Liver (tissue), 9 donors: ENCODE results near the gene KCNS3. TPM values are rescaled to one million over a fixed set of nuclear protein-coding genes. Genes with fewer than 3 reads are reported as not detected.

Experiments used
- DNase-seq: peaks from one replicate; pipeline ENCODE4 v3.0.0-alpha.2; 2017; ENCODE audit warnings: low spot score
- H3K27ac ChIP-seq, 2 donors: one replicate each; pipeline ENCODE4 v1.7.0; 2013; ENCODE audit warnings: inconsistent platforms in 2 of 2, low read length in 2 of 2, control low read depth in 1 of 2, low read depth in 1 of 2, mild to moderate bottlenecking in 1 of 2
- H3K27me3 ChIP-seq, 4 donors: one replicate each; pipeline versions ENCODE4 v1.6.1 to v1.7.0; 2013; ENCODE audit warnings: low read length in 3 of 4, inconsistent platforms in 1 of 4, mild to moderate bottlenecking in 1 of 4, moderate library complexity in 1 of 4; ENCODE audit not compliant: control insufficient read depth in 4 of 4, insufficient read depth in 4 of 4
- H3K36me3 ChIP-seq, 4 donors: one replicate each; pipeline versions ENCODE4 v1.6.1 to v1.7.0; 2013; ENCODE audit warnings: low read length in 3 of 4, mild to moderate bottlenecking in 3 of 4, low read depth in 1 of 4, moderate library complexity in 1 of 4; ENCODE audit not compliant: control insufficient read depth in 4 of 4, insufficient read depth in 3 of 4
- H3K4me1 ChIP-seq, 4 donors: one replicate each; pipeline versions ENCODE4 v1.6.1 to v1.7.0; 2013; ENCODE audit warnings: low read length in 3 of 4, mild to moderate bottlenecking in 3 of 4, moderate library complexity in 1 of 4; ENCODE audit not compliant: control insufficient read depth in 4 of 4, insufficient read depth in 4 of 4
- H3K4me3 ChIP-seq, 3 donors: one replicate each; pipeline versions ENCODE4 v1.6.1 to v1.7.0; 2013; ENCODE audit warnings: low read length in 3 of 3, control low read depth in 1 of 3, low read depth in 1 of 3, mild to moderate bottlenecking in 1 of 3
- H3K9ac ChIP-seq, 2 donors: one replicate each; pipeline ENCODE4 v1.7.0; 2013; ENCODE audit warnings: low read length in 2 of 2, mild to moderate bottlenecking in 2 of 2, moderate library complexity in 2 of 2, control low read depth in 1 of 2, low read depth in 1 of 2
- H3K9me3 ChIP-seq, 4 donors: one replicate each; pipeline versions ENCODE4 v1.6.1 to v1.7.0; 2013; ENCODE audit warnings: low read length in 3 of 4; ENCODE audit not compliant: control insufficient read depth in 4 of 4
- EGR1 ChIP-seq, 2 donors: IDR thresholded peaks; 2 replicates each; pipeline ENCODE4 v1.6.1; 2016 to 2018; ENCODE audit warnings: antibody characterized with exemption in 2 of 2, low read depth in 2 of 2
- FOXA2 ChIP-seq: IDR thresholded peaks from 2 replicates; pipeline ENCODE4 v1.6.1; 2016; ENCODE audit warnings: antibody characterized with exemption
- HNF4A ChIP-seq, 2 donors: conservative IDR thresholded peaks; 2 replicates each; pipeline ENCODE4 v1.6.1; 2016; ENCODE audit warnings: antibody characterized with exemption in 2 of 2, mild to moderate bottlenecking in 2 of 2
- RAD21 ChIP-seq, 2 donors: IDR thresholded peaks; 2 replicates each; pipeline ENCODE4 v1.6.1; 2016; ENCODE audit warnings: antibody characterized with exemption in 2 of 2, mild to moderate bottlenecking in 2 of 2
- RXRA ChIP-seq, 2 donors: IDR thresholded peaks; 2 replicates each; pipeline ENCODE4 v1.6.1; 2017 to 2018; ENCODE audit warnings: antibody characterized with exemption in 2 of 2, mild to moderate bottlenecking in 1 of 2
- TAF1 ChIP-seq: conservative IDR thresholded peaks from 2 replicates; pipeline ENCODE4 v1.6.1; 2016; ENCODE audit warnings: antibody characterized with exemption, mild to moderate bottlenecking
- YY1 ChIP-seq: IDR thresholded peaks from 2 replicates; pipeline ENCODE4 v1.6.1; 2016; ENCODE audit warnings: antibody characterized with exemption, mild to moderate bottlenecking
- WGBS: extraction: QIAGEN DNeasy Blood & Tissue Kit; methylation state at CpG from one replicate; pipeline ENCODE4 v1.1.7; 2013; 5-methylcytosine and 5-hydroxymethylcytosine counted together
- polyA plus RNA-seq, 2 donors: library from polyadenylated mRNA; stranded (reverse) in 1 of 2; unstranded in 1 of 2; fragments of 200-250 nt in 1 of 2; fragments of >200 nt in 1 of 2; fragmentation: Nextera tagmentation in 1 of 2; extraction: Ambion mirVana in 1 of 2; gene quantifications; one replicate each; pipeline versions ENCODE4 v1.2.1 to v1.2.3, GENCODE V29; 2013 to 2015
- total RNA-seq, 2 donors: library from RNA; depleted of rRNA; stranded (reverse); fragments of >200 nt; gene quantifications; one replicate each; pipeline ENCODE4 v1.2.3, GENCODE V29; 2014
- TF ChIP-seq, protein P1 (sequence below): IDR thresholded peaks from 2 replicates; pipeline ENCODE4 v1.6.1; 2016; ENCODE audit warnings: antibody characterized with exemption
- TF ChIP-seq, protein P2 (sequence below): IDR thresholded peaks from 2 replicates; pipeline ENCODE4 v1.6.1; 2016; ENCODE audit warnings: antibody characterized with exemption, mild to moderate bottlenecking
- TF ChIP-seq, protein P3 (sequence below): fragments of 150-350 bp; IDR thresholded peaks from 2 replicates; pipeline ENCODE4 v1.5.1; 2017; ENCODE audit warnings: improper control_type of control experiment, low read depth, low read length; ENCODE audit not compliant: missing input control
- TF ChIP-seq, protein P4 (sequence below): IDR thresholded peaks from 2 replicates; pipeline ENCODE4 v1.6.1; 2016; ENCODE audit warnings: antibody characterized with exemption
- TF ChIP-seq, protein P5 (sequence below): IDR thresholded peaks from 2 replicates; pipeline ENCODE4 v1.6.1; 2016; ENCODE audit warnings: antibody characterized with exemption
- donor health status: healthy.
- donor health status: healthy.
- donor health status: healthy.
- donor health status: healthy.
- donor health status: healthy.

Gene KCNS3
- total and polyA plus RNA-seq, 4 donors: 0.56 to 2.8 (median 1.7) TPM

DNA sequence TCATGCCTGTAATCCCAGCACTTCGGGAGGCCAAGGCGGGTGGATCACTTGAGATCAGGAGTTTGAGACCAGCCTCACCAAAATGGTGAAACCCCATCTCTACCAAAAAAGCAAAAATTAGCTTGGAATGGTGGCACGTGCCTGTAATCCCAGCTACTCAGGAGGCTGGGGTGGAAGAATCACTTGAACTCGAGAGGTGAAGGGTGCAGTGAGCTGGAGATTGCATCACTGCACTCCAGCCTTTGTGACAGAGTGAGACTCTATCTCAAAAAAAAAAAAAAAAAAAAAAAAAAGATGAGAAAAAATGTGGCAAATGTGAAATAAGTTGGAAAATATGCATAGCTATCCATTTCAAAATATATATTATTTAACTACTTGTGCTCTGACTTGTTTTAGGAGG, 65.0 kb downstream of the KCNS3 start:
- no peak for DNase-seq
- Histone ChIP-seq H3K4me3 (no peak overlapping the region), H3K9ac (no peak overlapping the region), H3K9me3 (peaks cover 0 to 4% (median 1%) of the 10 kb centered on the region in 4 donors), H3K36me3 (no peaks in the 10 kb centered on the region), H3K27me3 (no peaks in the 10 kb centered on the region), H3K27ac (no peak overlapping the region), H3K4me1 (no peaks in the 10 kb centered on the region)
- TF ChIP-seq, protein P1, sequence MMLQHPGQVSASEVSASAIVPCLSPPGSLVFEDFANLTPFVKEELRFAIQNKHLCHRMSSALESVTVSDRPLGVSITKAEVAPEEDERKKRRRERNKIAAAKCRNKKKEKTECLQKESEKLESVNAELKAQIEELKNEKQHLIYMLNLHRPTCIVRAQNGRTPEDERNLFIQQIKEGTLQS: no peak
- TF ChIP-seq, protein P2, sequence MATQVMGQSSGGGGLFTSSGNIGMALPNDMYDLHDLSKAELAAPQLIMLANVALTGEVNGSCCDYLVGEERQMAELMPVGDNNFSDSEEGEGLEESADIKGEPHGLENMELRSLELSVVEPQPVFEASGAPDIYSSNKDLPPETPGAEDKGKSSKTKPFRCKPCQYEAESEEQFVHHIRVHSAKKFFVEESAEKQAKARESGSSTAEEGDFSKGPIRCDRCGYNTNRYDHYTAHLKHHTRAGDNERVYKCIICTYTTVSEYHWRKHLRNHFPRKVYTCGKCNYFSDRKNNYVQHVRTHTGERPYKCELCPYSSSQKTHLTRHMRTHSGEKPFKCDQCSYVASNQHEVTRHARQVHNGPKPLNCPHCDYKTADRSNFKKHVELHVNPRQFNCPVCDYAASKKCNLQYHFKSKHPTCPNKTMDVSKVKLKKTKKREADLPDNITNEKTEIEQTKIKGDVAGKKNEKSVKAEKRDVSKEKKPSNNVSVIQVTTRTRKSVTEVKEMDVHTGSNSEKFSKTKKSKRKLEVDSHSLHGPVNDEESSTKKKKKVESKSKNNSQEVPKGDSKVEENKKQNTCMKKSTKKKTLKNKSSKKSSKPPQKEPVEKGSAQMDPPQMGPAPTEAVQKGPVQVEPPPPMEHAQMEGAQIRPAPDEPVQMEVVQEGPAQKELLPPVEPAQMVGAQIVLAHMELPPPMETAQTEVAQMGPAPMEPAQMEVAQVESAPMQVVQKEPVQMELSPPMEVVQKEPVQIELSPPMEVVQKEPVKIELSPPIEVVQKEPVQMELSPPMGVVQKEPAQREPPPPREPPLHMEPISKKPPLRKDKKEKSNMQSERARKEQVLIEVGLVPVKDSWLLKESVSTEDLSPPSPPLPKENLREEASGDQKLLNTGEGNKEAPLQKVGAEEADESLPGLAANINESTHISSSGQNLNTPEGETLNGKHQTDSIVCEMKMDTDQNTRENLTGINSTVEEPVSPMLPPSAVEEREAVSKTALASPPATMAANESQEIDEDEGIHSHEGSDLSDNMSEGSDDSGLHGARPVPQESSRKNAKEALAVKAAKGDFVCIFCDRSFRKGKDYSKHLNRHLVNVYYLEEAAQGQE: no peak
- TF ChIP-seq HNF4A (conservative IDR thresholded peaks at IDR 0.05) (no peak), RAD21 (IDR thresholded peaks at IDR 0.05) (no peak), FOXA2 (no peak), YY1 (no peak), EGR1 (IDR thresholded peaks at IDR 0.05; ENCODE audit: low read depth in 2 of 2) (no peak), RXRA (IDR thresholded peaks at IDR 0.05) (no peak), TAF1 (no peak)
- TF ChIP-seq, protein P3, sequence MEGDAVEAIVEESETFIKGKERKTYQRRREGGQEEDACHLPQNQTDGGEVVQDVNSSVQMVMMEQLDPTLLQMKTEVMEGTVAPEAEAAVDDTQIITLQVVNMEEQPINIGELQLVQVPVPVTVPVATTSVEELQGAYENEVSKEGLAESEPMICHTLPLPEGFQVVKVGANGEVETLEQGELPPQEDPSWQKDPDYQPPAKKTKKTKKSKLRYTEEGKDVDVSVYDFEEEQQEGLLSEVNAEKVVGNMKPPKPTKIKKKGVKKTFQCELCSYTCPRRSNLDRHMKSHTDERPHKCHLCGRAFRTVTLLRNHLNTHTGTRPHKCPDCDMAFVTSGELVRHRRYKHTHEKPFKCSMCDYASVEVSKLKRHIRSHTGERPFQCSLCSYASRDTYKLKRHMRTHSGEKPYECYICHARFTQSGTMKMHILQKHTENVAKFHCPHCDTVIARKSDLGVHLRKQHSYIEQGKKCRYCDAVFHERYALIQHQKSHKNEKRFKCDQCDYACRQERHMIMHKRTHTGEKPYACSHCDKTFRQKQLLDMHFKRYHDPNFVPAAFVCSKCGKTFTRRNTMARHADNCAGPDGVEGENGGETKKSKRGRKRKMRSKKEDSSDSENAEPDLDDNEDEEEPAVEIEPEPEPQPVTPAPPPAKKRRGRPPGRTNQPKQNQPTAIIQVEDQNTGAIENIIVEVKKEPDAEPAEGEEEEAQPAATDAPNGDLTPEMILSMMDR: no peak
- TF ChIP-seq, protein P4, sequence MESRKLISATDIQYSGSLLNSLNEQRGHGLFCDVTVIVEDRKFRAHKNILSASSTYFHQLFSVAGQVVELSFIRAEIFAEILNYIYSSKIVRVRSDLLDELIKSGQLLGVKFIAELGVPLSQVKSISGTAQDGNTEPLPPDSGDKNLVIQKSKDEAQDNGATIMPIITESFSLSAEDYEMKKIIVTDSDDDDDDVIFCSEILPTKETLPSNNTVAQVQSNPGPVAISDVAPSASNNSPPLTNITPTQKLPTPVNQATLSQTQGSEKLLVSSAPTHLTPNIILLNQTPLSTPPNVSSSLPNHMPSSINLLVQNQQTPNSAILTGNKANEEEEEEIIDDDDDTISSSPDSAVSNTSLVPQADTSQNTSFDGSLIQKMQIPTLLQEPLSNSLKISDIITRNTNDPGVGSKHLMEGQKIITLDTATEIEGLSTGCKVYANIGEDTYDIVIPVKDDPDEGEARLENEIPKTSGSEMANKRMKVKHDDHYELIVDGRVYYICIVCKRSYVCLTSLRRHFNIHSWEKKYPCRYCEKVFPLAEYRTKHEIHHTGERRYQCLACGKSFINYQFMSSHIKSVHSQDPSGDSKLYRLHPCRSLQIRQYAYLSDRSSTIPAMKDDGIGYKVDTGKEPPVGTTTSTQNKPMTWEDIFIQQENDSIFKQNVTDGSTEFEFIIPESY: no peak
- TF ChIP-seq, protein P5, sequence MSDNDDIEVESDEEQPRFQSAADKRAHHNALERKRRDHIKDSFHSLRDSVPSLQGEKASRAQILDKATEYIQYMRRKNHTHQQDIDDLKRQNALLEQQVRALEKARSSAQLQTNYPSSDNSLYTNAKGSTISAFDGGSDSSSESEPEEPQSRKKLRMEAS: no peak
- 76% methylated on average over 4 of the region's 4 CpGs for WGBS

DNA sequence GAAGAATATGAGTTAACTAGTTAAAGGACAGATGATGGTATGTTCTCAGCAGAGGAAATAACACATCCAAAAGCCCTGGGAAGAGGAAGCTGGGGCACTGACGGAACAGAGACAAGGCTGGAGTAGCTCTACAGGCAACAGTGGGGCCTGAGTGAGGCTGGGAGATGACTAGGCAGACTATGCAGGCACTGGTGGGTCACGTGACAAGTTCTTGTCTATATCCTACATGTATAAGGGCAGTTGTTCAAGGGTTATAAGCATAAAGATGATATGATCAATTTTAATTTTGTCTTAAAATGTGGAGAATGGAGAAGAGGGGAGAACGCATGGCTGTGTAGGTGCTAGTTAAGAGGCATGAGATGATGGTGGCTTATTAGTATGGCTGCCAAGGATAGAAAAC, 68.6 kb downstream of the KCNS3 start:
- no peak for TF ChIP-seq YY1
- no peak for TF ChIP-seq HNF4A (conservative IDR thresholded peaks at IDR 0.05)
- no peak for TF ChIP-seq TAF1
- TF ChIP-seq RXRA (IDR thresholded peaks at IDR 0.05): no peak
- TF ChIP-seq, protein P5: no peak
- TF ChIP-seq EGR1 (IDR thresholded peaks at IDR 0.05; ENCODE audit: low read depth in 2 of 2): no peak
- Histone ChIP-seq H3K36me3 (no peaks in the 10 kb centered on the region), H3K9ac (no peak overlapping the region), H3K4me3 (no peak overlapping the region), H3K9me3 (peaks cover 0 to 3% (median 0%) of the 10 kb centered on the region in 4 donors), H3K4me1 (no peaks in the 10 kb centered on the region), H3K27me3 (peaks cover 0 to 3% (median 0%) of the 10 kb centered on the region in 4 donors), H3K27ac (no peak overlapping the region)
- DNase-seq: no peak
- WGBS: 71% methylated on average over 3 of the region's 3 CpGs
